SK-N-SH treated with all-trans-retinoic acid at 6 μM for 48 hours (cell line): ENCODE data around the gene ANO10.
A peak's percentile ranks its signal among the peaks of the same experiment; 100 is the strongest.

Source experiments
- ATAC-seq: fragments of 200-7000 bp; cut with Tn5 transposase; 3 replicates; pipeline ENCODE4 v1.9.1; 2020; ENCODE audit warnings: mild to moderate bottlenecking, moderate library complexity
- ARNTL ChIP-seq: fragments of 450-650 bp; formaldehyde crosslinking; IDR thresholded peaks from 2 replicates; pipeline ENCODE4 v1.5.0; 2020; ENCODE audit warnings: low read depth, mild to moderate bottlenecking, moderate library complexity, borderline replicate concordance
- ESRRG ChIP-seq: fragments of 250-450 bp; sonication (Bioruptor Pico); IDR thresholded peaks from 2 replicates; pipeline ENCODE4 v1.6.1; 2021; ENCODE audit warnings: mild to moderate bottlenecking
- GLIS3 ChIP-seq: fragments of 250-450 bp; sonication (Bioruptor Pico); IDR thresholded peaks from 2 replicates; pipeline ENCODE4 v1.5.0; 2020; ENCODE audit warnings: mild to moderate bottlenecking, moderate library complexity
- ISL1 ChIP-seq: fragments of 250-450 bp; sonication (Bioruptor Pico); IDR thresholded peaks from 2 replicates; pipeline ENCODE4 v2.1.2; 2022; ENCODE audit warnings: mild to moderate bottlenecking, moderate library complexity
- OSR1 ChIP-seq: fragments of 250-450 bp; sonication (Bioruptor Pico); IDR thresholded peaks from 2 replicates; pipeline ENCODE4 v1.8.0; 2022; ENCODE audit warnings: moderate library complexity, mild to moderate bottlenecking, inconsistent platforms
- PPARA ChIP-seq: fragments of 250-450 bp; sonication (Bioruptor Pico); IDR thresholded peaks from 2 replicates; pipeline ENCODE4 v1.5.0; 2020; ENCODE audit warnings: mild to moderate bottlenecking, borderline replicate concordance
- RARB ChIP-seq: fragments of 250-450 bp; sonication (Bioruptor Pico); IDR thresholded peaks from 2 replicates; pipeline ENCODE4 v1.8.0; 2021; ENCODE audit warnings: mild to moderate bottlenecking, moderate library complexity
- SNAI2 ChIP-seq: fragments of 250-450 bp; sonication (Bioruptor Pico); IDR thresholded peaks from 2 replicates; pipeline ENCODE4 v1.5.0; 2020; ENCODE audit warnings: mild to moderate bottlenecking, moderate library complexity
- TCF4 ChIP-seq: fragments of 250-450 bp; sonication (Bioruptor Pico); IDR thresholded peaks from 2 replicates; pipeline ENCODE4 v1.8.0; 2021; ENCODE audit warnings: mild to moderate bottlenecking, moderate library complexity, borderline replicate concordance
- TOX ChIP-seq: fragments of 250-450 bp; sonication (Bioruptor Pico); IDR thresholded peaks from 2 replicates; pipeline ENCODE4 v1.8.0; 2021; ENCODE audit warnings: mild to moderate bottlenecking, moderate library complexity, borderline replicate concordance
- ZFP3 ChIP-seq: fragments of 250-450 bp; sonication (Bioruptor Pico); IDR thresholded peaks from 2 replicates; pipeline ENCODE4 v1.5.0; 2020; ENCODE audit warnings: mild to moderate bottlenecking, moderate library complexity
- ZFP30 ChIP-seq: fragments of 450-650 bp; formaldehyde crosslinking; IDR thresholded peaks from 2 replicates; pipeline ENCODE4 v1.5.0; 2022; ENCODE audit warnings: mild to moderate bottlenecking, moderate library complexity
- ZNF565 ChIP-seq: fragments of 450-650 bp; formaldehyde crosslinking; conservative IDR thresholded peaks from 2 replicates; pipeline ENCODE4 v1.5.0; 2020; ENCODE audit warnings: low read depth, mild to moderate bottlenecking, moderate library complexity
- ZNF70 ChIP-seq: fragments of 450-650 bp; formaldehyde crosslinking; IDR thresholded peaks from 2 replicates; pipeline ENCODE4 v1.5.0; 2020; ENCODE audit warnings: mild to moderate bottlenecking, moderate library complexity
- TF ChIP-seq, protein P1 (sequence below): fragments of 250-450 bp; sonication (Bioruptor Pico); IDR thresholded peaks from 2 replicates; pipeline ENCODE4 v1.5.1; 2020; ENCODE audit warnings: low read depth, mild to moderate bottlenecking, moderate library complexity
- TF ChIP-seq, protein P2 (sequence below): fragments of 250-450 bp; sonication (Bioruptor Pico); IDR thresholded peaks from 2 replicates; pipeline ENCODE4 v1.8.0; 2020; ENCODE audit warnings: mild to moderate bottlenecking, moderate library complexity, borderline replicate concordance
- TF ChIP-seq, protein P3 (sequence below): fragments of 250-450 bp; sonication (Bioruptor Pico); IDR thresholded peaks from 2 replicates; pipeline ENCODE4 v1.8.0; 2021; ENCODE audit warnings: low read depth, mild to moderate bottlenecking, moderate library complexity, borderline replicate concordance
- TF ChIP-seq, protein P4 (sequence below): fragments of 250-450 bp; sonication (Bioruptor Pico); IDR thresholded peaks from 2 replicates; pipeline ENCODE4 v1.5.1; 2021; ENCODE audit warnings: mild to moderate bottlenecking, moderate library complexity
- TF ChIP-seq, protein P5 (sequence below): fragments of 250-450 bp; sonication (Bioruptor Pico); IDR thresholded peaks from 2 replicates; pipeline ENCODE4 v1.5.0; 2020; ENCODE audit warnings: mild to moderate bottlenecking, moderate library complexity

ANO10 gene

DNA sequence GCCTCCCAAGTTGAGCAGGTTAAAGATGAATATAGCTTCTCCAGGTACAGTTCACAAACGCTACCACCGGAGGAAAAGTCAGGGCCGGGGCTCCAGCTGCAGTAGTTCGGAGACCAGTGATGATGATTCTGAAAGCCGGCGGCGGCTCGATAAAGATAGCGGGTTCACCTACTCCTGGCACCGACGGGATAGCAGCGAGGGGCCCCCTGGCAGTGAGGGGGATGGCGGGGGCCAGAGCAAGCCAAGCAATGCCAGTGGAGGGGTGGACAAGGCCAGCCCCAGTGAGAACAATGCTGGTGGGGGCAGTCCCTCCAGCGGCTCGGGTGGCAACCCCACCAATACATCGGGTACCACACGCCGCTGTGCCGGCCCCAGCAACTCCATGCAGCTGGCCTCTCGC, 274.0 kb downstream of the ANO10 start:
- TF ChIP-seq, protein P1, sequence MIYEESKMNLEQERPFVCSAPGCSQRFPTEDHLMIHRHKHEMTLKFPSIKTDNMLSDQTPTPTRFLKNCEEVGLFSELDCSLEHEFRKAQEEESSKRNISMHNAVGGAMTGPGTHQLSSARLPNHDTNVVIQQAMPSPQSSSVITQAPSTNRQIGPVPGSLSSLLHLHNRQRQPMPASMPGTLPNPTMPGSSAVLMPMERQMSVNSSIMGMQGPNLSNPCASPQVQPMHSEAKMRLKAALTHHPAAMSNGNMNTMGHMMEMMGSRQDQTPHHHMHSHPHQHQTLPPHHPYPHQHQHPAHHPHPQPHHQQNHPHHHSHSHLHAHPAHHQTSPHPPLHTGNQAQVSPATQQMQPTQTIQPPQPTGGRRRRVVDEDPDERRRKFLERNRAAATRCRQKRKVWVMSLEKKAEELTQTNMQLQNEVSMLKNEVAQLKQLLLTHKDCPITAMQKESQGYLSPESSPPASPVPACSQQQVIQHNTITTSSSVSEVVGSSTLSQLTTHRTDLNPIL (CRISPR knock-in tag) = no peak
- TF ChIP-seq ISL1 (CRISPR knock-in tag) (no peak), ZNF565 (CRISPR knock-in tag) (no peak), ZNF70 (no peak), TCF4 (CRISPR knock-in tag) (no peak)
- TF ChIP-seq, protein P2, sequence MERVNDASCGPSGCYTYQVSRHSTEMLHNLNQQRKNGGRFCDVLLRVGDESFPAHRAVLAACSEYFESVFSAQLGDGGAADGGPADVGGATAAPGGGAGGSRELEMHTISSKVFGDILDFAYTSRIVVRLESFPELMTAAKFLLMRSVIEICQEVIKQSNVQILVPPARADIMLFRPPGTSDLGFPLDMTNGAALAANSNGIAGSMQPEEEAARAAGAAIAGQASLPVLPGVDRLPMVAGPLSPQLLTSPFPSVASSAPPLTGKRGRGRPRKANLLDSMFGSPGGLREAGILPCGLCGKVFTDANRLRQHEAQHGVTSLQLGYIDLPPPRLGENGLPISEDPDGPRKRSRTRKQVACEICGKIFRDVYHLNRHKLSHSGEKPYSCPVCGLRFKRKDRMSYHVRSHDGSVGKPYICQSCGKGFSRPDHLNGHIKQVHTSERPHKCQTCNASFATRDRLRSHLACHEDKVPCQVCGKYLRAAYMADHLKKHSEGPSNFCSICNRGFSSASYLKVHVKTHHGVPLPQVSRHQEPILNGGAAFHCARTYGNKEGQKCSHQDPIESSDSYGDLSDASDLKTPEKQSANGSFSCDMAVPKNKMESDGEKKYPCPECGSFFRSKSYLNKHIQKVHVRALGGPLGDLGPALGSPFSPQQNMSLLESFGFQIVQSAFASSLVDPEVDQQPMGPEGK = no peak
- ATAC-seq = no peak

DNA sequence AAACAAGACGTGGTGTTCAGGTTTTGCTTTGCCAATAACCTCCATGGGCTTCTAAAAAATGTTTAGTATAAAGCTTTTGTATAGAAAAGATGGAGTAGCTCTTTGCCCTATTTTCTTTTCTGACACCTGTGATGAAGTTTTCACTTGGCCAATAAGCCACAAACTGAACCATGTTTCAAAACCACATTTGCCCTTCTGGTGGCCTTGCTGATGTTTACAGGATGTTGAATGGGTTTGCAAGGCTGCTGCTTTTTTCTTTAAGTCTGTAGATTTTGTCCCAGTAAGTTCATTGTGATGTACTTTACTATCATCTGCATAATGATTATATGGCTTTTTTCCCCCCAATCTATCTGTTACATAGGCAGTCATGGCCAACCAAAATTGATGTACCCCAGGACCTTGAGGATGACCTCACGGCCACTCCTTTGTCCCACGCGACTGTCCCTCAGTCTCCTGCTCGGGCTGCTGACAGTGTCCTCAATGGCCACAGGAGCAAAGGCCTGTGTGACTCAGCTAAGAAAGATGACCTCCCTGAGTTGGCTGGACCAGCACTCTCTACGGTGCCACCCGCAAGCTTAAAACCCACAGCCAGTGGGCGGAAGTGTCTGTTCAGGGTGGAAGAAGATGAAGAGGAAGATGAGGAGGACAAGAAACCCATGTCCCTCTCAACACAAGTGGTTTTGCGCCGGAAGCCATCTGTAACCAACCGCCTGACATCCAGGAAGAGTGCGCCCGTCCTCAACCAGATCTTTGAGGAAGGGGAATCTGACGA, 274.6 kb downstream of the ANO10 start:
- ATAC-seq = no peak
- TF ChIP-seq, protein P1 (CRISPR knock-in tag) = no peak
- no peak for TF ChIP-seq TCF4 (CRISPR knock-in tag)
- TF ChIP-seq, all 23 proteins: peak for 0

DNA sequence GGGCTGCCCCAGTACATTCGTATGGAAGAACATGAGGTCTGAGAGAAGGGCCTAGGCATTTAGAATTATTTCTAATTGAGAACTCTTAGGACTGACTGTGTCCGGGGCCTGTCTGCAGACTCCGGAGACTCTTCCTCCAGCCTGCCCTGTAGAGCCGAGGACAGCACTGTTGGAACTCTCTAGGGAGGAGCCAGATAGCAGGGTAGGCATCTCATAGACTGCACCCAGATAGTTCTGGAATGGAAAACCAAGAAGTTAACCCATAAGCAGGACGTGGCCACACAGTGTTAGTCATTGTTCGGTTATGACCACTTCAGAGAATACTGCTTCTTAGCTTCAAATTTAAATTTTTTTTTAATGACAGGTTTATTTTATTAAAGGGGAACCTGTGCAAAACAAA, 275.9 kb downstream of the ANO10 start:
- TF ChIP-seq ZNF70 (no peak), ZFP30 (CRISPR knock-in tag) (no peak), GLIS3 (no peak), ISL1 (CRISPR knock-in tag) (no peak), ESRRG (CRISPR knock-in tag) (no peak), OSR1 (CRISPR knock-in tag) (no peak)
- TF ChIP-seq, protein P3, sequence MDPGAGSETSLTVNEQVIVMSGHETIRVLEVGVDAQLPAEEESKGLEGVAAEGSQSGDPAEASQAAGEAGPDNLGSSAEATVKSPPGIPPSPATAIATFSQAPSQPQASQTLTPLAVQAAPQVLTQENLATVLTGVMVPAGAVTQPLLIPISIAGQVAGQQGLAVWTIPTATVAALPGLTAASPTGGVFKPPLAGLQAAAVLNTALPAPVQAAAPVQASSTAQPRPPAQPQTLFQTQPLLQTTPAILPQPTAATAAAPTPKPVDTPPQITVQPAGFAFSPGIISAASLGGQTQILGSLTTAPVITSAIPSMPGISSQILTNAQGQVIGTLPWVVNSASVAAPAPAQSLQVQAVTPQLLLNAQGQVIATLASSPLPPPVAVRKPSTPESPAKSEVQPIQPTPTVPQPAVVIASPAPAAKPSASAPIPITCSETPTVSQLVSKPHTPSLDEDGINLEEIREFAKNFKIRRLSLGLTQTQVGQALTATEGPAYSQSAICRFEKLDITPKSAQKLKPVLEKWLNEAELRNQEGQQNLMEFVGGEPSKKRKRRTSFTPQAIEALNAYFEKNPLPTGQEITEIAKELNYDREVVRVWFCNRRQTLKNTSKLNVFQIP (CRISPR knock-in tag) = no peak
- TF ChIP-seq, protein P4, sequence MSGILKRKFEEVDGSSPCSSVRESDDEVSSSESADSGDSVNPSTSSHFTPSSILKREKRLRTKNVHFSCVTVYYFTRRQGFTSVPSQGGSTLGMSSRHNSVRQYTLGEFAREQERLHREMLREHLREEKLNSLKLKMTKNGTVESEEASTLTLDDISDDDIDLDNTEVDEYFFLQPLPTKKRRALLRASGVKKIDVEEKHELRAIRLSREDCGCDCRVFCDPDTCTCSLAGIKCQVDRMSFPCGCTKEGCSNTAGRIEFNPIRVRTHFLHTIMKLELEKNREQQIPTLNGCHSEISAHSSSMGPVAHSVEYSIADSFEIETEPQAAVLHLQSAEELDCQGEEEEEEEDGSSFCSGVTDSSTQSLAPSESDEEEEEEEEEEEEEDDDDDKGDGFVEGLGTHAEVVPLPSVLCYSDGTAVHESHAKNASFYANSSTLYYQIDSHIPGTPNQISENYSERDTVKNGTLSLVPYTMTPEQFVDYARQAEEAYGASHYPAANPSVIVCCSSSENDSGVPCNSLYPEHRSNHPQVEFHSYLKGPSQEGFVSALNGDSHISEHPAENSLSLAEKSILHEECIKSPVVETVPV (CRISPR knock-in tag) = no peak

DNA sequence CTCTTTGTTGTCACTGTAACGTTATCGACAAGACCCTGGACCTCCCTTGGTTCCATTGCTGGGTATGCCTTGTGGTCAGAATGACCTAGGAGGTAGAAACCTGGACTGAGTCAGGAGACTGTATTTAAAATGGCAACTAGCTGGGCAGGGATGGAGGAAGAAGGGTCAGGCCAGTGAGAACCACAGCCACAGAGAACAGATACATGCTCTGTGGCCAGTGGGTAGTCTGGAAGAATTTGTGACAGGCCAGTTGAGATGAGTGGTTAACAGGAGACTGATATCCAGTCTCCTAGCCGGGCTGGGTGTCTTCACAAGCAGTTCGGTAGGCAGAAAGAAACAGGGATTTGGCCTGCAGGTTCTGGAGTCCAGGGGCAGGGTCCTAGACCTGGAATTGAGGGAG, 276.6 kb downstream of the ANO10 start:
- no peak for ATAC-seq
- TF ChIP-seq, protein P4 (CRISPR knock-in tag) = no peak
- TF ChIP-seq ZNF565 (CRISPR knock-in tag) (no peak), SNAI2 (no peak), TCF4 (CRISPR knock-in tag) (no peak), TOX (CRISPR knock-in tag) (no peak), ZNF70 (no peak), ZFP3 (CRISPR knock-in tag) (no peak), RARB (no peak), ARNTL (CRISPR knock-in tag) (no peak), ISL1 (CRISPR knock-in tag) (no peak), PPARA (CRISPR knock-in tag) (no peak)
- TF ChIP-seq, protein P5, sequence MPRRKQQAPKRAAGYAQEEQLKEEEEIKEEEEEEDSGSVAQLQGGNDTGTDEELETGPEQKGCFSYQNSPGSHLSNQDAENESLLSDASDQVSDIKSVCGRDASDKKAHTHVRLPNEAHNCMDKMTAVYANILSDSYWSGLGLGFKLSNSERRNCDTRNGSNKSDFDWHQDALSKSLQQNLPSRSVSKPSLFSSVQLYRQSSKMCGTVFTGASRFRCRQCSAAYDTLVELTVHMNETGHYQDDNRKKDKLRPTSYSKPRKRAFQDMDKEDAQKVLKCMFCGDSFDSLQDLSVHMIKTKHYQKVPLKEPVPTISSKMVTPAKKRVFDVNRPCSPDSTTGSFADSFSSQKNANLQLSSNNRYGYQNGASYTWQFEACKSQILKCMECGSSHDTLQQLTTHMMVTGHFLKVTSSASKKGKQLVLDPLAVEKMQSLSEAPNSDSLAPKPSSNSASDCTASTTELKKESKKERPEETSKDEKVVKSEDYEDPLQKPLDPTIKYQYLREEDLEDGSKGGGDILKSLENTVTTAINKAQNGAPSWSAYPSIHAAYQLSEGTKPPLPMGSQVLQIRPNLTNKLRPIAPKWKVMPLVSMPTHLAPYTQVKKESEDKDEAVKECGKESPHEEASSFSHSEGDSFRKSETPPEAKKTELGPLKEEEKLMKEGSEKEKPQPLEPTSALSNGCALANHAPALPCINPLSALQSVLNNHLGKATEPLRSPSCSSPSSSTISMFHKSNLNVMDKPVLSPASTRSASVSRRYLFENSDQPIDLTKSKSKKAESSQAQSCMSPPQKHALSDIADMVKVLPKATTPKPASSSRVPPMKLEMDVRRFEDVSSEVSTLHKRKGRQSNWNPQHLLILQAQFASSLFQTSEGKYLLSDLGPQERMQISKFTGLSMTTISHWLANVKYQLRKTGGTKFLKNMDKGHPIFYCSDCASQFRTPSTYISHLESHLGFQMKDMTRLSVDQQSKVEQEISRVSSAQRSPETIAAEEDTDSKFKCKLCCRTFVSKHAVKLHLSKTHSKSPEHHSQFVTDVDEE (CRISPR knock-in tag) = no peak
- TF ChIP-seq, protein P3 (CRISPR knock-in tag) = no peak

More for the DNA sequence above, 275.9 kb downstream of the ANO10 start:
- ATAC-seq = peak; percentile 40; the same call in 1 of the 3 replicates
